Prostate gland (tissue), 2 donors: ENCODE results near the gene HOXA7.

Experiments
- POLR2A ChIP-seq: fragments of 450-650 bp; IDR thresholded peaks from one replicate; pipeline ENCODE4 v1.6.1; 2016; ENCODE audit warnings: antibody characterized with exemption, mild to moderate bottlenecking
- POLR2AphosphoS5 ChIP-seq: sonication (generic); formaldehyde crosslinking; IDR thresholded peaks from one replicate; pipeline ENCODE4 v1.6.1; 2017; ENCODE audit warnings: antibody characterized with exemption
- TF ChIP-seq, protein P1 (sequence below), 4 experiments: fragments of 200-600 bp in 2 of 4; fragments of 450-650 bp in 2 of 4; sonication (generic) in 2 of 4; IDR thresholded peaks; 1 replicate in 3 of 4; 2 replicates in 1 of 4; pipeline ENCODE4 v1.5.1; 2016 to 2019; ENCODE audit warnings: antibody characterized with exemption in 4 of 4, mild to moderate bottlenecking in 2 of 4, moderate library complexity in 2 of 4

GRCh38 chr7:27108390-27109127 lies 47.9 kb downstream of the HOXA7 start:
- TF ChIP-seq POLR2AphosphoS5, result no peak
- TF ChIP-seq, protein P1, sequence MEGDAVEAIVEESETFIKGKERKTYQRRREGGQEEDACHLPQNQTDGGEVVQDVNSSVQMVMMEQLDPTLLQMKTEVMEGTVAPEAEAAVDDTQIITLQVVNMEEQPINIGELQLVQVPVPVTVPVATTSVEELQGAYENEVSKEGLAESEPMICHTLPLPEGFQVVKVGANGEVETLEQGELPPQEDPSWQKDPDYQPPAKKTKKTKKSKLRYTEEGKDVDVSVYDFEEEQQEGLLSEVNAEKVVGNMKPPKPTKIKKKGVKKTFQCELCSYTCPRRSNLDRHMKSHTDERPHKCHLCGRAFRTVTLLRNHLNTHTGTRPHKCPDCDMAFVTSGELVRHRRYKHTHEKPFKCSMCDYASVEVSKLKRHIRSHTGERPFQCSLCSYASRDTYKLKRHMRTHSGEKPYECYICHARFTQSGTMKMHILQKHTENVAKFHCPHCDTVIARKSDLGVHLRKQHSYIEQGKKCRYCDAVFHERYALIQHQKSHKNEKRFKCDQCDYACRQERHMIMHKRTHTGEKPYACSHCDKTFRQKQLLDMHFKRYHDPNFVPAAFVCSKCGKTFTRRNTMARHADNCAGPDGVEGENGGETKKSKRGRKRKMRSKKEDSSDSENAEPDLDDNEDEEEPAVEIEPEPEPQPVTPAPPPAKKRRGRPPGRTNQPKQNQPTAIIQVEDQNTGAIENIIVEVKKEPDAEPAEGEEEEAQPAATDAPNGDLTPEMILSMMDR (IDR thresholded peaks at IDR 0.05), result no peak
- no peak for TF ChIP-seq POLR2A
